HG02943 (cell line): ENCODE data around the gene SUPT6H.

Experiments
- ATAC-seq: cut with Tn5 transposase; IDR thresholded peaks from one replicate; pipeline ENCODE4 v1.9.1; 2021; ENCODE audit warnings: mild to moderate bottlenecking, low read depth, moderate library complexity; ENCODE audit not compliant: unreplicated experiment

The SUPT6H gene

GRCh38 chr17:28747051-28747691 is 85.2 kb downstream of the SUPT6H start:
- no peak for ATAC-seq

- no peak for ATAC-seq
Observed at GRCh38 chr17:28747801-28748750, 86.1 kb downstream of the SUPT6H start.

GRCh38 chr17:28748852-28749515 is 87.0 kb downstream of the SUPT6H start:
- no peak for ATAC-seq

- no peak for ATAC-seq
Observed at GRCh38 chr17:28749516-28750177, 87.6 kb downstream of the SUPT6H start.

DNA sequence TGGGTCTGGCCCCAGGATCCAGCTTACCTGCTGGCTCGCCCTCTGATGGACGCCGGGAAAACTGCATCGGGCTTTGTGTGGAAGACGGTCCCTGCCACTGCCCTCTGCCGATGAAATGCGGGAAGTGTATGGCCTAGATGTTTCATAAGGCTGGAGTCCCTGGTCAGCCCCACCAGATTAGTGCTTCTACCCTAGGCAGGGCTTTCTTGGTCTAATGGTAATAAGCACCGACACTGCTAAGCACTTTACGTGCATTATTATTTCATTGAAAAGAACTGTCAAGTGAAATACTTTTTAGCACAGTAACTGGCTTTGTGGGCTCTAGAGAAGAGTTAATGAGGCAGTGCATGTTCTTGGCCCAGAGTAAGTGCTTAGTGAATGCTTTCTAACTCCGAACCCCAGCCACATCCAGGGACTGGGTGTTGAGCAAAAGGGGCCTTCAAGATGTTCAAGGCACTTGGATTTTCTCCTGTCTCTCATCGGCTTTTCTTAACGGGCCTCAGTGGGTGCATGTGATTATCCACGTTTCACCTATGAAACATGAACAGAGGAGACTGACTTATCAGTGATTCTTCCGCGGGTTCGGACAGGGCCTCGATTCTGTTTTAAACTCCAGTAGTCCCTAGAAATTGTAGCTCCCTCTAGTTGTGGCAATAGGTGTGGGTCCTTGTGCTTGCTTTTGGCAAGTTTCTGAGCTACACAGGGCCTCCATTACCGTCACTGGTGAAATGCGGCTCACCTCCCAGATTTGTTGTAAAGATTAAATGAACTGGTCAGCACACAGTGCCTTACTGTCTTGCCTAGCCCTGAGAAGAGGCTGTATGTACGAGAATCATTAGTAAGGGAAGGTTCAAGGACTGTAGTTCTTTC is 88.4 kb downstream of the SUPT6H start:
- ATAC-seq = peak; percentile 53

GRCh38 chr17:28751600-28752366 is 89.8 kb downstream of the SUPT6H start:
- no peak for ATAC-seq
